IMR-90 (cell line): Measurements from ENCODE around the gene ASB1. TPM values are rescaled to one million over a fixed set of nuclear protein-coding genes. Genes with fewer than 3 reads are reported as not detected.

Experiments
- ATAC-seq: fragments of 200-7000 bp; cut with Tn5 transposase; 2 replicates; pipeline ENCODE4 v1.9.1; 2020; ENCODE audit warnings: low read depth, mild to moderate bottlenecking, moderate library complexity
- BruUV-seq: library from RNA; stranded (reverse); fragments of 400-500 nt; replicated peaks from 2 replicates; lab custom pipeline; 2021; lab: Mats Ljungman, UMichigan
- CTCF ChIA-PET: fragments of 300-600 bp; formaldehyde crosslinking; extraction: SDS; loops from one replicate; lab custom pipeline; 2021; ENCODE audit warnings: antibody characterized with exemption; lab: Yijun Ruan, JAX
- POLR2A ChIA-PET: fragments of 300-600 bp; sonication (Branson Sonifier 250); formaldehyde crosslinking; loops from one replicate; lab custom pipeline; 2022; ENCODE audit warnings: antibody characterized with exemption; ENCODE audit not compliant: unreplicated experiment; lab: Charles Lee
- DNase-seq: peaks from one replicate; pipeline ENCODE4 v3.0.0; 2013
- H2AFZ ChIP-seq: replicated peaks from 2 replicates; pipeline ENCODE3; 2013; ENCODE audit warnings: low read length, mild to moderate bottlenecking; ENCODE audit not compliant: poor library complexity
- H2AK5ac ChIP-seq: 2 replicates; pipeline ENCODE4 v1.6.1; 2013; ENCODE audit warnings: low read depth, low read length, inconsistent platforms
- H2AK9ac ChIP-seq: replicated peaks from 2 replicates; pipeline ENCODE3; 2013; ENCODE audit warnings: mild to moderate bottlenecking, low read depth, low read length, moderate library complexity; ENCODE audit not compliant: poor library complexity
- H2BK120ac ChIP-seq: 2 replicates; pipeline ENCODE4 v1.6.1; 2013; ENCODE audit warnings: low read depth, low read length, inconsistent platforms
- H2BK15ac ChIP-seq: 3 replicates; pipeline ENCODE4 v1.6.1; 2013; ENCODE audit warnings: low read depth, low read length, inconsistent platforms
- H2BK20ac ChIP-seq: 2 replicates; pipeline ENCODE4 v1.6.1; 2013; ENCODE audit warnings: low read depth, mild to moderate bottlenecking, inconsistent platforms, low read length, moderate library complexity
- H2BK5ac ChIP-seq: 2 replicates; pipeline ENCODE4 v1.6.1; 2013; ENCODE audit warnings: mild to moderate bottlenecking, low read depth, low read length, inconsistent platforms; ENCODE audit not compliant: poor library complexity, severe bottlenecking
- H3K14ac ChIP-seq: replicated peaks from 2 replicates; pipeline ENCODE4 v1.6.1; 2013; ENCODE audit warnings: low read depth, low read length, inconsistent platforms
- H3K18ac ChIP-seq: 2 replicates; pipeline ENCODE4 v1.6.1; 2013; ENCODE audit warnings: low read depth, low read length, control low read depth
- H3K23ac ChIP-seq: 2 replicates; pipeline ENCODE4 v1.6.1; 2013; ENCODE audit warnings: low read depth, low read length, inconsistent platforms
- H3K27ac ChIP-seq: 2 replicates; pipeline ENCODE4 v1.5.1; 2013; ENCODE audit warnings: mild to moderate bottlenecking, control low read depth, low read length; ENCODE audit not compliant: insufficient read depth
- H3K27me3 ChIP-seq: 2 replicates; pipeline ENCODE4 v1.6.1; 2013; ENCODE audit warnings: low read length; ENCODE audit not compliant: control insufficient read depth, insufficient read depth
- H3K36me3 ChIP-seq: 2 replicates; pipeline ENCODE4 v1.6.1; 2013; ENCODE audit warnings: low read length, mixed read lengths; ENCODE audit not compliant: control insufficient read depth, insufficient read depth
- H3K4ac ChIP-seq: 2 replicates; pipeline ENCODE4 v1.6.1; 2013; ENCODE audit warnings: low read depth, low read length, inconsistent platforms
- H3K4me1 ChIP-seq: 2 replicates; pipeline ENCODE4 v1.6.1; 2013; ENCODE audit warnings: low read length, mixed read lengths; ENCODE audit not compliant: control insufficient read depth, insufficient read depth
- H3K4me2 ChIP-seq: 2 replicates; pipeline ENCODE4 v1.6.1; 2013; ENCODE audit warnings: low read depth, mild to moderate bottlenecking, control low read depth, low read length, moderate library complexity
- H3K4me3 ChIP-seq: 2 replicates; pipeline ENCODE4 v1.5.1; 2013; ENCODE audit warnings: low read depth, mild to moderate bottlenecking, control low read depth, low read length, moderate library complexity; ENCODE audit not compliant: insufficient read depth
- H3K56ac ChIP-seq: 2 replicates; pipeline ENCODE4 v1.6.1; 2013; ENCODE audit warnings: low read length, inconsistent platforms; ENCODE audit not compliant: insufficient read depth; ENCODE audit errors: extremely low read depth
- H3K79me1 ChIP-seq, 2 experiments: 2 replicates each; pipeline ENCODE4 v1.6.1; 2013; ENCODE audit warnings: low read length in 2 of 2, inconsistent platforms in 1 of 2, low read depth in 1 of 2
- H3K9ac ChIP-seq: 2 replicates; pipeline ENCODE4 v1.6.1; 2013; ENCODE audit warnings: low read depth, low read length, control low read depth
- H3K9me1 ChIP-seq: 2 replicates; pipeline ENCODE4 v1.6.1; 2013; ENCODE audit warnings: low read length, inconsistent platforms; ENCODE audit not compliant: insufficient read depth
- H3K9me3 ChIP-seq: 2 replicates; pipeline ENCODE4 v1.6.1; 2013; ENCODE audit warnings: low read length; ENCODE audit not compliant: control insufficient read depth, insufficient read depth
- H4K20me1 ChIP-seq: 2 replicates; pipeline ENCODE4 v1.6.1; 2013; ENCODE audit warnings: low read length, inconsistent platforms; ENCODE audit not compliant: insufficient read depth
- H4K5ac ChIP-seq: 2 replicates; pipeline ENCODE4 v1.6.1; 2013; ENCODE audit warnings: mild to moderate bottlenecking, low read depth, low read length, control low read depth
- H4K8ac ChIP-seq, 2 experiments: 2 replicates each; pipeline ENCODE4 v1.6.1; 2013; ENCODE audit warnings: low read depth in 2 of 2, low read length in 2 of 2, control low read depth in 1 of 2, inconsistent platforms in 1 of 2
- H4K91ac ChIP-seq: 2 replicates; pipeline ENCODE4 v1.6.1; 2013; ENCODE audit warnings: low read depth, low read length, inconsistent platforms; ENCODE audit not compliant: insufficient read depth
- BHLHE40 ChIP-seq: fragments of 150-350 bp; IDR thresholded peaks from 2 replicates; pipeline ENCODE4 v1.6.1; 2016; ENCODE audit warnings: mild to moderate bottlenecking, low read depth, low read length
- CEBPB ChIP-seq: IDR thresholded peaks from 2 replicates; pipeline ENCODE4 v1.6.1; 2012; ENCODE audit warnings: low read depth, low read length, improper control_type of control experiment
- CHD1 ChIP-seq: IDR thresholded peaks from 2 replicates; pipeline ENCODE4 v1.6.1; 2012; ENCODE audit warnings: low read depth, low read length, improper control_type of control experiment
- CTCF ChIP-seq: conservative IDR thresholded peaks from 2 replicates; pipeline ENCODE4 v1.5.1; 2012; ENCODE audit warnings: mild to moderate bottlenecking, low read depth, low read length, improper control_type of control experiment
- ELK1 ChIP-seq: fragments of 150-350 bp; IDR thresholded peaks from 2 replicates; pipeline ENCODE4 v1.6.1; 2016; ENCODE audit warnings: low read depth, mild to moderate bottlenecking, low read length, moderate library complexity, borderline replicate concordance
- FOS ChIP-seq: fragments of 150-350 bp; IDR thresholded peaks from 2 replicates; pipeline ENCODE4 v1.6.1; 2016; ENCODE audit warnings: low read depth, low read length
- MAFK ChIP-seq: IDR thresholded peaks from 2 replicates; pipeline ENCODE4 v1.6.1; 2012; ENCODE audit warnings: low read depth, low read length, improper control_type of control experiment
- MAZ ChIP-seq: IDR thresholded peaks from 2 replicates; pipeline ENCODE4 v1.6.1; 2012; ENCODE audit warnings: low read depth, mild to moderate bottlenecking, low read length, improper control_type of control experiment, moderate library complexity, borderline replicate concordance
- MXI1 ChIP-seq: IDR thresholded peaks from 2 replicates; pipeline ENCODE4 v1.6.1; 2012; ENCODE audit warnings: low read depth, mild to moderate bottlenecking, low read length, moderate library complexity, borderline replicate concordance
- NFE2L2 ChIP-seq: fragments of 150-350 bp; IDR thresholded peaks from 2 replicates; pipeline ENCODE4 v1.6.1; 2016; ENCODE audit warnings: low read depth, mild to moderate bottlenecking, low read length
- POLR2A ChIP-seq: IDR thresholded peaks from 2 replicates; pipeline ENCODE4 v1.6.1; 2012; ENCODE audit warnings: mild to moderate bottlenecking, low read depth, low read length
- RAD21 ChIP-seq: IDR thresholded peaks from 2 replicates; pipeline ENCODE4 v1.6.1; 2012; ENCODE audit warnings: low read length, improper control_type of control experiment
- RCOR1 ChIP-seq: IDR thresholded peaks from 2 replicates; pipeline ENCODE4 v1.6.1; 2012; ENCODE audit warnings: mild to moderate bottlenecking, low read length, improper control_type of control experiment; ENCODE audit not compliant: insufficient replicate concordance
- RFX5 ChIP-seq: IDR thresholded peaks from 2 replicates; pipeline ENCODE4 v1.8.0; 2012; ENCODE audit warnings: low read depth, mild to moderate bottlenecking, low read length, moderate library complexity
- SMC3 ChIP-seq: fragments of 150-350 bp; IDR thresholded peaks from 2 replicates; pipeline ENCODE4 v1.6.1; 2016; ENCODE audit warnings: low read depth, mild to moderate bottlenecking, antibody characterized with exemption, low read length, moderate library complexity
- USF2 ChIP-seq: fragments of 150-350 bp; IDR thresholded peaks from 2 replicates; pipeline ENCODE4 v1.6.1; 2017; ENCODE audit warnings: mild to moderate bottlenecking, antibody characterized with exemption, low read length, low read depth
- WGBS, 2 experiments: methylation state at CpG; one replicate each; pipeline versions ENCODE4 v1.1.5 to v1.1.7; 2013; ENCODE audit warnings: missing lambda C conversion rate in 2 of 2; ENCODE audit not compliant: insufficient read length in 1 of 2; ENCODE audit errors: extremely low coverage in 2 of 2; 5-methylcytosine and 5-hydroxymethylcytosine counted together
- dilution Hi-C: fragments of 300-500 bp; cut with HindIII; formaldehyde crosslinking; loops from one replicate; pipeline ENCODE4 v1.14.3; 2018; ENCODE audit warnings: low sequenced_read_pairs; ENCODE audit not compliant: unreplicated experiment
- in situ Hi-C: fragments of 300-500 bp; cut with MboI; formaldehyde crosslinking; loops from 3 replicates; pipeline ENCODE4 v1.14.3; 2019; ENCODE audit warnings: low sequenced_read_pairs, inconsistent platforms, mixed read lengths
- intact Hi-C: fragments of 100-400 bp; cut with micrococcal nuclease; formaldehyde crosslinking; loops from 2 replicates; pipeline ENCODE4 v1.10.0; 2022
- polyA plus RNA-seq, 3 experiments: library from polyadenylated mRNA; depleted of rRNA; stranded (reverse); fragments of >200 nt; gene quantifications; 2 replicates each; pipeline ENCODE4 v1.2.3, GENCODE V29; 2012; ENCODE audit warnings: low replicate concordance in 1 of 3
- total RNA-seq: library from RNA; depleted of rRNA; stranded (reverse); fragments of >200 nt; gene quantifications from 2 replicates; pipeline ENCODE4 v1.2.3, GENCODE V29; 2012

ASB1 gene
- total and polyA plus RNA-seq, 2 of the 4 experiments (the other 2 are of a cell fraction) = 23.5 to 37.3 TPM

GRCh38 chr2:238399094-238399493 is 27.6 kb upstream of the ASB1 start:
- in situ Hi-C loops (no loop called here), dilution Hi-C loops (no loop called here)
- no peak overlapping the region for H3K27ac ChIP-seq

More at GRCh38 chr2:238399094-238399493, 27.6 kb upstream of the ASB1 start:
- Histone ChIP-seq H3K79me1 (no peaks in the 10 kb centered on the region), H2BK120ac (no peak overlapping the region), H4K91ac (no peak overlapping the region), H2BK5ac (no peak overlapping the region), H3K4me2 (no peak overlapping the region), H3K14ac (no peak overlapping the region), H2AFZ (no peak overlapping the region), H4K8ac (no peak overlapping the region), H3K36me3 (peaks cover 7% of the 10 kb centered on the region; the same call in 1 of the 2 replicates), H3K56ac (no peak overlapping the region), H3K18ac (no peak overlapping the region), H2AK9ac (no peak overlapping the region), H4K20me1 (no peaks in the 10 kb centered on the region), H3K27me3 (no peaks in the 10 kb centered on the region), H3K23ac (no peak overlapping the region), H2BK20ac (no peak overlapping the region), H3K4ac (no peak overlapping the region), H4K5ac (no peak overlapping the region), H3K9me3 (no peaks in the 10 kb centered on the region), H3K4me1 (no peaks in the 10 kb centered on the region), H3K9ac (no peak overlapping the region), H3K4me3 (no peak overlapping the region), H3K9me1 (peaks cover 4% of the 10 kb centered on the region; the same call in 1 of the 2 replicates), H2BK15ac (no peak overlapping the region), H2AK5ac (no peak overlapping the region)
- no CpG with 5 or more reads among the region's 2 CpGs for WGBS, 2 experiments
- intact Hi-C loops = no loop called here
- POLR2A ChIA-PET = no interaction called here
- CTCF ChIA-PET = no interaction called here
- no peak for TF ChIP-seq CHD1
- TF ChIP-seq CTCF = no peak
- no peak for TF ChIP-seq CEBPB
- no peak for TF ChIP-seq MXI1
- TF ChIP-seq MAFK = no peak
- no peak for TF ChIP-seq MAZ
- TF ChIP-seq FOS = no peak
- no peak for TF ChIP-seq ELK1
- no peak for TF ChIP-seq POLR2A
- no peak for TF ChIP-seq BHLHE40
- TF ChIP-seq RAD21 = no peak
- no peak for TF ChIP-seq SMC3
- no peak for TF ChIP-seq RFX5
- no peak for TF ChIP-seq RCOR1
- TF ChIP-seq USF2 = no peak
- no peak for TF ChIP-seq NFE2L2
- no TSS peak for BruUV-seq
- no peak for ATAC-seq
- DNase-seq = no peak
